ENCODE results near the gene OR2V1.
"Not testable (repeated sequence)": the region's sequence is repeated elsewhere in the genome, so short reads cannot be mapped to it uniquely, and the experiment has no call there.

OR2V1 gene, protein sequence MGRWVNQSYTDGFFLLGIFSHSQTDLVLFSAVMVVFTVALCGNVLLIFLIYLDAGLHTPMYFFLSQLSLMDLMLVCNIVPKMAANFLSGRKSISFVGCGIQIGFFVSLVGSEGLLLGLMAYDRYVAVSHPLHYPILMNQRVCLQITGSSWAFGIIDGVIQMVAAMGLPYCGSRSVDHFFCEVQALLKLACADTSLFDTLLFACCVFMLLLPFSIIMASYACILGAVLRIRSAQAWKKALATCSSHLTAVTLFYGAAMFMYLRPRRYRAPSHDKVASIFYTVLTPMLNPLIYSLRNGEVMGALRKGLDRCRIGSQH

DNA sequence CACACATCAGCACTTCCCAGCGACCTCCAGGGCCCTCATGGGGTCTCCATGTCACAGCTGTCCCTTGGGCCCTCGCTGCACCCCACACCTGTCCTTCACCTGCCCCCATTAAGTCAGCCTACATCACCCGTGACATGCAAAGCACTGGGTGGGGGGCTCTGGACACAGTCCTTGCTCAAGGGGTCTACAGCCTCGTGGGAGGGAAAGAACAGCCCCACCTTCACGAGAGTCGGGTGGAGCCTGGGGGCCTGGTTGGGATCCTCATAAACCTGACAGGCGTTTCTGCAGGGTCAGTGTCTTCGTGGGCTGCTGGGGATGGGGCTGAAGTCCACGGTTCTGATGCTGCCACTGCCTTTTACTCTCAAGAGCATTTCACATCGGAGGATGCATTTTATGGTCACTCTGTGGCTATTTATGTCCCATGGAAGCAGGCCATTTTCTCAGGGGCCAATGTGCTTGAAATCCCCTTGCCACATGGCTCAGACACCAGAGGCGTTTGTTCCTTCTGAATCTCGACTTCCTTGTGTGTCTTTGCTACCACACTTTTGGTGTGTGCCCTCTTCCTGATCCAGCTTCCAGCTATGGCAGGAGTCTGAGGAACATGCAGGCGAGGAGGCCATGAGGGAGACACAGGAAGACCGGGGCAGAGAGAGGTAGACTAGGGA lies at the start of gene OR2V1:
OR2V1 (minus strand) TSS at position 338 of the 665 bp plus-strand sequence. CDS start 5,865 bp downstream, outside the sequence.
- DNase-seq, result no peak

DNA sequence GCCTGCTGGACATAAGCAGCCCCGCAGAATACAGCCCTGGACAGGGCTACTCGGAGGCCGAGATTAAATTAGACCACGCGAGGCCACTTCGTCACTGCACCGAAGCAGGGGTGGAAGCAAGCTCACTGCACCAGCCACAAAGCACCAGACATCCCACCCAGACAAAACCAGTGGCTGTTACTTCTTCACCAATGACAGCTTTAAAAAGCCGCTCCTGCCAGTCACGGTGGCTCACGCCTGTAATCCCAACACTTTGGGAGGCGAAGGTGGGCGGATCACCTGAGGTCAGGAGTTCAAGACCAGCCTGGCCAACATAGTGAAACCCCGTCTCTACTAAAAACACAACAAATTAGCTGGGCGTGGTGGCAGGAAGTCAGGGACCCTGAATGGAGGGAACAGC lies 46.6 kb upstream of the OR2V1 start:
- not testable (repeated sequence) for DNase-seq

DNA sequence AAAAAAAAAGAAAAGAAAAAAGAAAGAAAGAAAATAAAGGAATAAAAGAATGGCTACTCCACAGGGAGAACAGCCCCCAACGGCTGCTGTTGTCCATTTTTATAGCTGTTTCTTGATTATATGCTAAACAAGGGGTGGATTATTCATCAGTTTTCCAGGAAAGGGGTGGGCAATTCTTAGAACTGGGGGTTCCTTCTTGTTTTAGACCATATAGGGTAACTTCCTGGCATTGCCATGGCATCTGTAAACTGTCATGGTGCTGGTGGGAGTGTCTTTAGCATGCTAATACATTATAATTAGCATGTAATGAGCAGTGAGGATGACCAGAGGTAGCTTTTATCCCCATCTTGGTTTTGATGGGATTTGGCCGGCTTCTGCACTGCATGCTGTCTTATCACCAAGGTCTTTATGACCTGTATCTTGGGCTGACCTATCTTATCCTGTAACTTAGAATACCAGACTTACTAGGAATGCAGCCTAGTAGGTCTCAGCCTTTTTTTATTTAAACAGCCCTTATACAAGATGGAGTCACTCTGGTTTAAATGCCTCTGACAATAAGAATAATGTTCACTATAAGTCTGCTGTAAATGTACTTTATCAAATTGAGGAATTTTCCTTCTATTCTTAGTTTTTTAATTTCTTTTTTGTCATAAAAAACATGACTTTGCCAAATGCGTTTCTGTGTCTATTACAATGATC lies 45.4 kb upstream of the OR2V1 start:
- DNase-seq, result no peak

DNA sequence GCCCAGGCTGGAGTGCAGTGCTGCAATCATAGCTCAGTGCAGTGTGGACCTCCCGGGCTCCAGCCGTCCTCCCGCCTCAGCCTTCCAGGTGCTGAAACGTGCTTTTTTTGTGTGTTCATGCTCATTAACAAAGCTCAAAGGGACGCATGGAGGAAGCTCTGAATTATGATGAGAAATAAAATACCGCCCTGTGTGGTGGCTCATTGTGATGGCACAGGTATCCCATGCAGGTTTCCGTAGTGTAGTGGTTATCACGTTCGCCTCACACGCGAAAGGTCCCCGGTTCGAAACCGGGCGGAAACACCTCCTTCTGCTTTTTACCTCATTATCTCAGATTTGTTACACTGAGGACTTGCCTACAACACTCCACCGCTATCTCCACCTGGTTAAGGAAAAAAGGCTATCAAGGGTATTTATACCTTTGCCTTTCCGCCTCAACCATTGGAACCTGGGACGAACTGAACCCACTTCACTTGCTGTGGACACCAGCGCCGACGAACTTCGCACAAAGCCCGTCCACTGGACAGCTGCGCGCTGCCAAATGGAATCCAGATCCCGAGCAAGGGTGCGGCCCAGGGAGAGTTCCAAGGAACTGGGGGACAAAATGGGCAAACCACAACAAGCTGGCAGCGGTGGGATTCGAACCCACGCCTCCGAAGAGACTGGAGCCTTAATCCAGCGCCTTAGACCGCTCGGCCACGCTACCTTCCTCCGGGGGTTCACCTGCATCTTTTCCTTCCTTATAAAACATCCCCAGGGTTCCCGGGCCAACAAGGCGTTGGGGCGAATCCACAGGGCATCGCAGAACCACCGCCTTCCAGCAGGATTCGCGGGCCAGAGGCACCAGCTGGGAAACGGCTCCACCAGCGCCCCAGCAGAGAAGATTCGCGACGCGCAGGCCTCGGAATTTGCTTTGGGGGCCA lies 42.7 kb upstream of the OR2V1 start:
- DNase-seq, result no peak

DNA sequence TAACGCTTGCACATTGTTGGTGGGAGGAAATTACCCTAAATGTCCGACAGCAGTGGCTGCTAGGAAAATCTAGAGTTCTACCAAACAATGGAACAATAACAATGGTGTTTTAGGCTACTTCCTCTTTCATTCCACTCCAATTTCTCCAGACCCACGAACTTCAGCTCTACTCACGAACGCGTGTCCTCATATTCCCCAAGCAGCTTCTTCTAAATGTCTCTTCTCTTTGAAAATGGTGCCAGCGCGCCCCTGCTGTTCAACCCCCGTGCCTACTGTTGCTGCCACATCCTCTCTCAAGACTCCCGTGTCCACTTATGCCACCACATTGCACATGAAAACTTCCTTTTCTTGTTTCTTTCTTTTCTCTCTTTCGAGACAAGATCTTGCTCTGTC lies 42.1 kb upstream of the OR2V1 start:
- no peak for DNase-seq

DNA sequence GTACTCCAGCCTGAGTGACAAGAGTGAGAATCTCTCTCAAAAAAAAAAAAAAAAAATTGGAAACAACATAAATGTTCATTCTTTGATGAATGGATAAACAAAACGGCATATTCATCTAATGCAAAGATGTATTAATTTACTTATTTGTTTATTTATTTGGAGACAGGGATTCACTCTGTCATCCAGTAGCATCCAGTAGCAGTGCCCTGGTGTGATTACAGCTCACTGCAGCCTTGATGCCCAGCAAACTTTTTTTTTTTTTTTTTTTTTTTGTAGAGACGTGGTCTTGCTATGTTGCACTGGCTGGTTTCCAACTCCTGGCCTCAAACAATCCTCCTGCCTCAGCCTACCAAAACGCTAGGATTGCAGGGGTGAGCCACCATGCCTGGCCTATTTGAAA lies 40.8 kb upstream of the OR2V1 start:
- DNase-seq, result no peak

DNA sequence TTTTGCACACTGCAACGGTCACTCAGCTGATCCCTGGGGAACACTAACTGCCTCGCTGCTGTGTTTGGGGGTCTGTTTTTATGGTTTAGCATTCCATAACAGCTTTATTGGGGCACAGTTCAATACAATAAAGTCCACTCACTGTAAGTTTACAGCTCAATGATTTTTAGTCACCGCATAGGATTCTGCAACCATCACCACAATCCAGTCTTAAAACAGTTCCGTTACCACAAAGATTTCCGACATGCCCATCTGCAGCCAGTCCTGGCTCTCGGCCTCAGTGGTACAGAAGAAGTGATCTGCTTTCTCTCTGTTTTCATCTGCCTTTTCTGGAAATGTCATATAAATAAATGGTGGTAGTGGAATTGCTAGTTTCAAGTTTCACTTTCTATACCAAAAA lies 40.0 kb upstream of the OR2V1 start:
- DNase-seq, result no peak

DNA sequence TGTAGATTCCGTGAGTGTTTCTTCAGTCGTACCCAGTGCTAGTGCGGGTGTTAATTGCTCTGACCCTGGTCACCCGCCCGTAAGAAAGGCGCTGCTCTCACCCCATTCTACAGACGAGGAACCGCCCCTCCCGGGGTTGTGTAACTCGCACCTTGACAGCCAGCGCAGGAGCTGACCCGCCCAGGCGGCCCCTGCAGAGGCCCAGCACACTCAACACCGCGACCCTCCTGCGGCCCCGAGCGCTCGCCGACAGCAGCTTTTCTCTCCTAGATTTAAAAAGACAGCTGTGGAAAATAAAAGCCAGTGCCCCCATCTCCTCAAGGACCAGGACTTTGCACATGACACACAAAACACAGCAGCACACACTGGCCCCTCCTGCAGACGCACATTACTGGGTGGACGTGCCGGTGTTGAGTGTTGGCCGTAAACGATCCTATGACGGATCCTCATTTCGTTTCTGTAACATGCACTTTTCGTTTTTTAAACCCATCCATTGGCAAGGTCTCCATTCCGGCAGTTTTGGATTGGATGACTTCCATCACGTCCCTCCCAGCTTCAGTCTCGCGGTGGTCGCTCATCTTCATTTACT lies 39.4 kb upstream of the OR2V1 start:
- no peak for DNase-seq

DNA sequence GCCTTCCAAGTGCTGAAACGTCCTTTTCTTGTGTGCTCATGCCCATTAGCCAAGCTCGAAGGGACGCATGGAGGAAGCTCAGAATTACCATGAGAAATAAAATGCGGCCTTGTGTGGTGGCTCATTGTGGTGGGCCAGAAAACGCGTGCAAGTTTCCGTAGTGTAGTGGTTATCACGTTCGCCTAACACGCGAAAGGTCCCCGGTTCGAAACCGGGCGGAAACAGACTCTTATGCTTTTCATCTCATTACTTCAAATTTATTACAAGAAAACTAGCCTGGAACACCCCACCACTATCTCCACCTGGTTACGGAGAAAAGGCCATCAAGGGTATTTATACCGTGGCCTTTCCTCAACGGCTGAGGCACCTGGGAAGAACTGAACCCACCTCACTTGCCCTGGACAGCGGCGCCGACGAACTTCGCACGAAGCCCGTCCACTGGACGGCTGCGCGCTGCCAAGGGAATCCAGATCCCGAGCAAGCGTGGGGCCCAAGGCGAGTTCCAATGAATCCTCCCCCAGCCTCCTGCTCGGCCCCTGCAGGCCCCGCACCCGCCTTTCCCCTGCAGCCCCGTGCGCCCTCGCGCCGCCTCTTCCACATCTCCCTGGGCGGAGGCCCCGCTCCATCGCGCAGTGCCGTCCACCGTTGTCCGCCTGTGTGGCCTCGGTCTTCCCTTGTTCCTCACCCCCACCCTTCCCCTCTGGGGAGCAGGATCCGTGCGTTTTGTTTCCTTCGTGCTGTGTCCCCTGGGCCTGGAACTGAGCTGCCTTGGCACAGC lies 38.7 kb upstream of the OR2V1 start:
- peak; percentile 26 for DNase-seq

DNA sequence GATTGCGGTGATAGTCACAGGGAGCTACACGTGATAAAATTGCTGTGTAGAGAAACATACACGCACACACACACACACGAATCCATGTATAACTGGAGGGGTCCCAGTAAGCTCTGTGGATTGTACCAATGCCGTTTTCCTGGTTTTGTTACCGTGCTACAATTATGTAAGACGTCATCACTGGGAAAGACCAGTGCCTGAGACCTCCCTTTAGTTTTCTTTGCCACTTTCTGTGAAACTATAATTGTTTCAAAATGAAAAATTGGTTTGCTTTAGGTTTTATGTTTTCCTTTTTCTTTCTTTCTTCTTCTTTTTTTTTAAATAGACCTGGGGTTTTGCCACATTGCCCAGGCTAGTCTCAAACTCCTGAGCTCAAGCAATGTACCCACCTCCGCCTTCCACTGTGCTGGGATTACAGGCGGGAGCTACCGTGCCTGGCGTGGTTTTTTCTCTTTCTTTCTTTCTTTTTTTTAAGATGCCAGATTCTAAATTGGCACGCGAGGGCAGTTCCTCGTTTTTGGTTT lies 37.7 kb upstream of the OR2V1 start:
- no peak for DNase-seq

DNA sequence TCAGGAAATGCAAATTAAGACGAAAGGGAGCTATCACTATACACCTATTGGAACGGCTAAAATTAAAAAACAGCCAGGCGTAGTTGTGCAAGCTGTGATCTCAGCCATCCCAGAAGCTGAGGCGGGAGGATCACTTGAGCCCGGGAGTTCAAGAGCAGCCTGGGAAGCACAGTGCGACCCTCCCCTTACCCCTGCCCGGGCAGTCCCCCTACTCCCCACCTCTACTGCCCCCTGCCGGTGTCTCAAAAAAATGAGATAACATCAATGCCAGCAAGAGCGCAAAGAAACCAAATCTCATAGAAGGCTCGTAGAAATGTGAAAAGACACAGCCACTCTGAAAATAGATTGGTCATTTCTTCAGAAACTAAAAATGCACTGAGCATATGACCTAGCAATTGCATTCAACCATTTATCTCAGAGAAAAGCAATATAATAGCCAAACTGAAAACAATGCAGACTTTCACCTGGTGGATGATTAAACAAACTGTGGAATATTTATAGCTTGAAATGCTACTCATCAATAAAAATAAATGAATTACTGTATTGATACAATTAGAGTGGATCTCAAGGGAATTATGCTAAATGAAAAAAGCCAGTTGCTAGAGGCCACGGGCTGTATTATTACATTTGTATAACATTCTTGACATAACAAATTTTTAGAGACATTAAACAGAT lies 37.0 kb upstream of the OR2V1 start:
- no peak for DNase-seq

DNA sequence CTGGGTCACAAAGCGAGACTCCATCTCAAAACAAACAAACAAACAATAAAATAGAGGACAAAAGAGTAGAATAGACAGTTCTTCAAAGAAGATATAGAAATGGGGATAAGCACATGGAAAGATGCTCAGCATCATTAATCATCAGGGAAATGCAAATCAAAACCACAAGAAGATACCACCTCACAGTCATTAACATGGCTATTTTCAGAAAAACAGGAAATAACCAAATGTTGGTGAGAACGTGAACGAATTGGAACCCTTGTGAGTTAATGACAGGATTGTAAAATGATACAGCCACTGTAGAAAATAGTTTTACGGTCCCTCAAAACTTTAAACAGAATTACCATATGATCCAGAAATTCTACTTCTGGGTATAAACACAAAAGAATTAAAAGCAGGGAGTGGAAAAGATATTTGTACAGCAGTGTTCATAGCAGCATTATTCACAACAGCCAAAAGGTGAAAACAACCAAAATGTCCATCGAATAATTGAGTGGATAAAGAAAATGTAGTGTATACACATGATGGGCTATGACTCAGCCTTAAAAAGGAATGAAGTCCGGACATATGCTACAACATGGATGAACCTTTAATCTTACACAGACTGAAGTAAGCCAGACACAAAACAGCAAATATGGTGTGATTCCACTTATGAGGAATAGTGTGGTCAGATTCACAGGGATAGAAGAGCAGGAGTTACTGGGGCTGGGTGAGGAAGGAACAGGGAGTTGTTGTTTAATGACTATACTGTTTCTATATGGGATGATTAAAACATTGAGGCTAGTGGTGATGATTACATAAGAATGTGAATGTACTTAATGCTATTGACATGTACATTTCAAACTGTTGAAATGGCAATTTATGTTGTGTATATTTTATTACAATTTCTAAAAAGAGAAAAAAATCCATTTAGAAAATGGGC lies 36.1 kb upstream of the OR2V1 start:
- DNase-seq, result no peak

DNA sequence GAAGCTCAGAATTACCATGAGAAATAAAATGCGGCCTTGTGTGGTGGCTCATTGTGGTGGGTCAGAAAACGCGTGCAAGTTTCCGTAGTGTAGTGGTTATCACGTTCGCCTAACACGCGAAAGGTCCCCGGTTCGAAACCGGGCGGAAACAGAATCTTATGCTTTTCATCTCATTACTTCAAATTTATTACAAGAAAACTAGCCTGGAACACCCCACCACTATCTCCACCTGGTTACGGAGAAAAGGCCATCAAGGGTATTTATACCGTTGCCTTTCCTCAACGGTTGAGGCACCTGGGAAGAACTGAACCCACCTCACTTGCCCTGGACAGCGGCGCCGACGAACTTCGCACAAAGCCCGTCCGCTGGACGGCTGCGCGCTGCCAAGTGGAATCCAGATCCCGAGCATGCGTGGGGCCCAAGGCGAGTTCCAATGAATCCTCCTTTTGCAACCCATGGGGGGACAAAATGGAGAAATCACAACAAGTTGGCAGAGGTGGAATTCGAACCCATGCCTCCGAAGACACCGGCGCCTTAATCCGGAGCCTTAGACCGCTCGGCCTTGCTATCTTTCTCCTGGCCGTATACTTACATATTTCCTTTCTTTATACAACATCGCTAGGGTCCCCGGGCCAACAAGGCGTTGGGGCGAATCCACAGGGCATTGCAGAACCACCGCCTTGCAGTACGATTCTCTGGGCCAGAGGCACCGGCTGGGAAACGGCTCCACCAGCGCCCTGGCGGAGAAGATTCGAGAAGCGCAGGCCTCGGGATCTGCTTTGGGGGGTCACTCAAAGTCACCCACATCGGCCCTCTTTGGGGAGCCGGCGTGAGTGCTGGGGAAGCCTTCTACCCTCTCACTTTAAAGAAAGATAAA lies 33.3 kb upstream of the OR2V1 start:
- DNase-seq, result no peak

DNA sequence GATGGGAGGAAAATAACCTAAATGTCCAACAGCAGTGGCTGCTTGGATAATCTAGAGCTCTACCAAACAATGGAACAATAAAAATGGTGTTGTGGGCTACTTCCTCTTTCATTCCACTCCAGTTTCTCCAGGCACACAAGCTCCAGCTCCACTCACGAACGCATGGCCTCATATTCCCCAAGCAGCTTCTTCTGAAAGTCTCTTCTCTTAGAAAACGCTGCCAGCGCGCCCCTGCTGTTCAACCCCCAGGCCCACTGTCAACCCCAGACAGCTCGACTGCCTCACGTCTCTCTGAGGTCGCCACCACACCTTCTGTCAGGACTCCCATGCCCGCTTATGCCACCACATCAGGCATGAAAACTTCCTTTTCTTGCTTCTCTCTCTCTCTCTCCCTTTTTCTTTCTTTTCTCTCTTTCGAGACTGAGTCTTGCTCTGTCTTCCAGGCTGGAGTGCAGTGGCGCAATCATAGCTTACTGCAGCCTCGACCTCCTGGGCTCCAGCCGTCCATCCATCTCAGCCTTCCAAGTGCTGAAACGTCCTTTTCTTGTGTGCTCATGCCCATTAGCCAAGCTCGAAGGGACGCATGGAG lies 32.6 kb upstream of the OR2V1 start:
- no peak for DNase-seq

DNA sequence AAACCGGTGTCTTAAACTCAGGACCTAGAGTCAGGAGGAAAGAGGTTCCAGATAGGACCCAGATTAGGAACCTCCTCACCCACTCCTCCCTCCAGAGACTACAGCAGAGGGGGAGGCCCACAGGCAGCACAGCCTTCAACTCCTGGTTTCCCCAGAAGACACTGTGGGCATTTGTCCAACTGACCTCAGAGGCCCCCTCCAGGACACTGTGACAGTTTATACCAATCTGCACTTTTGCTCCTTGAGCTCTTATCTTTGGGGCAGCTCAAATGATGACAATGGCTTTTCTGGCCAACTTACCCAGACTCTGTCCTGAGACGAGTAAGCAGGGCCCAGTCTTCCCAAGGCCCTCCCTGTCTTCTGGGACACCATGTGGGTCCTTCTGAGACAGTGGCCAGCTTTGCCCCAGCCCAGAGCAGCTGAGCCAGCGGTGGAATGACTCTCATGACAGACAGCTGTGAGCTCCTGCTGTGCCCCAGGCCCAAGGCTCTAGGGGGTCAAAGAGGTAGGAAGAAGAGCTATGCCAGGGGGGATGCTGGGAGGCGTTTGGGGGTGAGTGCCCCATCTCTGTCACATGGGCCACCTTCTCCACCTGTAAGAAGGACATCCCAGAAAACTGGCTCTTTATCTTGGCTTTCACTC lies 30.7 kb upstream of the OR2V1 start:
- DNase-seq, result no peak

DNA sequence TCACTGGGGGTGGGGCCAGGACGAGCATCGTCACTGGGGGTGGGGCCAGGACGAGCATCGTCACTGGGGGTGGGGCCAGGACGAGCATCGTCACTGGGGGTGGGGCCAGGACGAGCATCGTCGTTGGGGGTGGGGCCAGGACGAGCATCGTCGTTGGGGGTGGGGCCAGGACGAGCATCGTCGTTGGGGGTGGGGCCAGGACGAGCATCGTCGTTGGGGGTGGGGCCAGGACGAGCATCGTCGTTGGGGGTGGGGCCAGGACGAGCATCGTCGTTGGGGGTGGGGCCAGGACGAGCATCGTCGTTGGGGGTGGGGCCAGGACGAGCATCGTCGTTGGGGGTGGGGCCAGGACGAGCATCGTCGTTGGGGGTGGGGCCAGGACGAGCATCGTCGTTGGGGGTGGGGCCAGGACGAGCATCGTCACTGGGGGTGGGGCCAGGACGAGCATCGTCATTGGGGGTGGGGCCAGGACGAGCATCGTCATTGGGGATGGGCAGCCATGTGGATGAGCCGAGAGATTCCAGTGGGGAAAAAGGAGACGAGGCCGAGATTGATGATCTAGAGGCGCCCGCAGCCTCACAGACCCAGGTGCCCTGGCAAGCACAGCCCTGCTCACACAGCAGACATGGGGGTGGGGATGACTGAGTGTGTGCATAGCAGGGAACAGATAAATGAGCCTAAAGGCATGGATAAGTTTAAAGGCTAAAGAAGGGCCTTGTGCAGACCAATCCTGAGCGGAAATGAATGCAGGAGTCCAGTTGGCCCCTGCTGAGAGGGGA lies 30.0 kb upstream of the OR2V1 start:
- peak; percentile 41 for DNase-seq
